ENCODE data around the gene GXYLT1.

DNA sequence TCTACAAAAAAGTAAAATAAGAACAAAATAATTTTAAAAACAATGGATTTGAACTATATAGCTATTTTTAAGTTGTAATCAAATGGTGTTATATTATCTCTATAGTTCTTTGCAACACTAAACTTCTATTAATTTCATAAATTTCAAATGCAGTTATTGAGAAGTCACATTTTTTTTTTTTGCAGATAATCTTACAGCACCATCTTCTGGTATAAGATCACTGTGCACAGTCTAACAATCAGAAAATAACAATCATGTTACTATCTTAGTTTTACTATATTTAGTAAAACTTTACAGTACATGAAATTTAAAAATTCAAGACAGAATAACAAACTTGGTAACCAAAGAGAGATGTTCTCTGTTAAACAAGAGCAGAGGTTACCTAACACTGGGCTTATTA is 40.6 kb downstream of the GXYLT1 start:
- TF ChIP-seq, protein P1, sequence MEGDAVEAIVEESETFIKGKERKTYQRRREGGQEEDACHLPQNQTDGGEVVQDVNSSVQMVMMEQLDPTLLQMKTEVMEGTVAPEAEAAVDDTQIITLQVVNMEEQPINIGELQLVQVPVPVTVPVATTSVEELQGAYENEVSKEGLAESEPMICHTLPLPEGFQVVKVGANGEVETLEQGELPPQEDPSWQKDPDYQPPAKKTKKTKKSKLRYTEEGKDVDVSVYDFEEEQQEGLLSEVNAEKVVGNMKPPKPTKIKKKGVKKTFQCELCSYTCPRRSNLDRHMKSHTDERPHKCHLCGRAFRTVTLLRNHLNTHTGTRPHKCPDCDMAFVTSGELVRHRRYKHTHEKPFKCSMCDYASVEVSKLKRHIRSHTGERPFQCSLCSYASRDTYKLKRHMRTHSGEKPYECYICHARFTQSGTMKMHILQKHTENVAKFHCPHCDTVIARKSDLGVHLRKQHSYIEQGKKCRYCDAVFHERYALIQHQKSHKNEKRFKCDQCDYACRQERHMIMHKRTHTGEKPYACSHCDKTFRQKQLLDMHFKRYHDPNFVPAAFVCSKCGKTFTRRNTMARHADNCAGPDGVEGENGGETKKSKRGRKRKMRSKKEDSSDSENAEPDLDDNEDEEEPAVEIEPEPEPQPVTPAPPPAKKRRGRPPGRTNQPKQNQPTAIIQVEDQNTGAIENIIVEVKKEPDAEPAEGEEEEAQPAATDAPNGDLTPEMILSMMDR (IDR thresholded peaks at IDR 0.05) = no peak
- TF ChIP-seq POLR2AphosphoS5 (IDR thresholded peaks at IDR 0.05) = no peak

Measured in breast epithelium (tissue), 3 donors.